22Rv1 (cell line): ENCODE measurements around the gene TARP.

ENCODE experiments used
- ZFX ChIP-seq: fragments of 450-650 bp; IDR thresholded peaks from 2 replicates; pipeline ENCODE4 v1.6.1; 2017; ENCODE audit warnings: antibody characterized with exemption, borderline replicate concordance
- TF ChIP-seq, protein P1 (sequence below): fragments of 450-650 bp; IDR thresholded peaks from 2 replicates; pipeline ENCODE4 v1.5.1; 2017; ENCODE audit warnings: mild to moderate bottlenecking

DNA sequence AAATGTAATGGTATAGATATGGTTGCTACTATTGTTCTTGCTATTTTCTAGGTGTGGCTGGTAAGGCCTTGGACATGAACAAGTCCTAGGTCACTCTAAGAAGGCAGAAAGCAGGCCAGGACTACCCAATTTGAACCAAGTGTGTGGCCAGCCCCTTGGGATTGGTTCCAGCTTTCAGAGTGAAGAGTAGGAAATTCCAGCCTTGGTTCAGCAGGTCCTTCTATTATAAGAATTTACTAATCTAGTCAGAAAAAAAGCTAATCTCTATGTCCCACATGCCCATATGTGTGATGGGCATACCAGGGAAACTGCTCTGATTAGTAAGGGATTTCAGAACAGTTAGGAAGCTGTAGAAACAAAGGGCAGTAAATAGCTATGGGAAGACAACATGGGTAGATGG is 7.8 kb upstream of the TARP start:
- TF ChIP-seq, protein P1, sequence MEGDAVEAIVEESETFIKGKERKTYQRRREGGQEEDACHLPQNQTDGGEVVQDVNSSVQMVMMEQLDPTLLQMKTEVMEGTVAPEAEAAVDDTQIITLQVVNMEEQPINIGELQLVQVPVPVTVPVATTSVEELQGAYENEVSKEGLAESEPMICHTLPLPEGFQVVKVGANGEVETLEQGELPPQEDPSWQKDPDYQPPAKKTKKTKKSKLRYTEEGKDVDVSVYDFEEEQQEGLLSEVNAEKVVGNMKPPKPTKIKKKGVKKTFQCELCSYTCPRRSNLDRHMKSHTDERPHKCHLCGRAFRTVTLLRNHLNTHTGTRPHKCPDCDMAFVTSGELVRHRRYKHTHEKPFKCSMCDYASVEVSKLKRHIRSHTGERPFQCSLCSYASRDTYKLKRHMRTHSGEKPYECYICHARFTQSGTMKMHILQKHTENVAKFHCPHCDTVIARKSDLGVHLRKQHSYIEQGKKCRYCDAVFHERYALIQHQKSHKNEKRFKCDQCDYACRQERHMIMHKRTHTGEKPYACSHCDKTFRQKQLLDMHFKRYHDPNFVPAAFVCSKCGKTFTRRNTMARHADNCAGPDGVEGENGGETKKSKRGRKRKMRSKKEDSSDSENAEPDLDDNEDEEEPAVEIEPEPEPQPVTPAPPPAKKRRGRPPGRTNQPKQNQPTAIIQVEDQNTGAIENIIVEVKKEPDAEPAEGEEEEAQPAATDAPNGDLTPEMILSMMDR, result no peak
- TF ChIP-seq ZFX, result no peak
